Omental fat pad (tissue), 4 donors: ENCODE data around the gene ASB7. TPM values are rescaled to one million over a fixed set of nuclear protein-coding genes. Genes with fewer than 3 reads are reported as not detected.

ENCODE experiments used
- ATAC-seq: fragments of 150-250 bp; one replicate; pipeline ENCODE4 v1.9.1; 2016; ENCODE audit warnings: mild to moderate bottlenecking, moderate library complexity; ENCODE audit not compliant: low FRiP score
- DNase-seq: peaks from one replicate; pipeline ENCODE4 v3.0.0-alpha.2; 2019; ENCODE audit warnings: low spot score
- total RNA-seq, 4 donors: library from RNA; depleted of rRNA; stranded (reverse); fragments of >200 nt; gene quantifications; one replicate each; pipeline ENCODE4 v1.1.0, GENCODE V29; 2016
- TF ChIP-seq, protein P1 (sequence below), 3 donors: fragments of 450-650 bp; IDR thresholded peaks; one replicate each; pipeline ENCODE4 v1.5.1; 2016 to 2017; ENCODE audit warnings: antibody characterized with exemption in 3 of 3, mild to moderate bottlenecking in 3 of 3, moderate library complexity in 2 of 3

Gene ASB7
- total RNA-seq, 4 donors from 2014 or later: 9.8 to 13.6 (median 11.1) TPM

- DNase-seq: no peak
- ATAC-seq: peak; percentile 39
- TF ChIP-seq, protein P1, sequence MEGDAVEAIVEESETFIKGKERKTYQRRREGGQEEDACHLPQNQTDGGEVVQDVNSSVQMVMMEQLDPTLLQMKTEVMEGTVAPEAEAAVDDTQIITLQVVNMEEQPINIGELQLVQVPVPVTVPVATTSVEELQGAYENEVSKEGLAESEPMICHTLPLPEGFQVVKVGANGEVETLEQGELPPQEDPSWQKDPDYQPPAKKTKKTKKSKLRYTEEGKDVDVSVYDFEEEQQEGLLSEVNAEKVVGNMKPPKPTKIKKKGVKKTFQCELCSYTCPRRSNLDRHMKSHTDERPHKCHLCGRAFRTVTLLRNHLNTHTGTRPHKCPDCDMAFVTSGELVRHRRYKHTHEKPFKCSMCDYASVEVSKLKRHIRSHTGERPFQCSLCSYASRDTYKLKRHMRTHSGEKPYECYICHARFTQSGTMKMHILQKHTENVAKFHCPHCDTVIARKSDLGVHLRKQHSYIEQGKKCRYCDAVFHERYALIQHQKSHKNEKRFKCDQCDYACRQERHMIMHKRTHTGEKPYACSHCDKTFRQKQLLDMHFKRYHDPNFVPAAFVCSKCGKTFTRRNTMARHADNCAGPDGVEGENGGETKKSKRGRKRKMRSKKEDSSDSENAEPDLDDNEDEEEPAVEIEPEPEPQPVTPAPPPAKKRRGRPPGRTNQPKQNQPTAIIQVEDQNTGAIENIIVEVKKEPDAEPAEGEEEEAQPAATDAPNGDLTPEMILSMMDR (IDR thresholded peaks at IDR 0.05): no peak
Observed at GRCh38 chr15:100595964-100596363, 6.4 kb upstream of the ASB7 start.

- TF ChIP-seq, protein P1 (IDR thresholded peaks at IDR 0.05): no peak
- ATAC-seq (peak; percentile 82), DNase-seq (peak; percentile 31)
Observed at GRCh38 chr15:100596792-100597191, 5.6 kb upstream of the ASB7 start.

DNA sequence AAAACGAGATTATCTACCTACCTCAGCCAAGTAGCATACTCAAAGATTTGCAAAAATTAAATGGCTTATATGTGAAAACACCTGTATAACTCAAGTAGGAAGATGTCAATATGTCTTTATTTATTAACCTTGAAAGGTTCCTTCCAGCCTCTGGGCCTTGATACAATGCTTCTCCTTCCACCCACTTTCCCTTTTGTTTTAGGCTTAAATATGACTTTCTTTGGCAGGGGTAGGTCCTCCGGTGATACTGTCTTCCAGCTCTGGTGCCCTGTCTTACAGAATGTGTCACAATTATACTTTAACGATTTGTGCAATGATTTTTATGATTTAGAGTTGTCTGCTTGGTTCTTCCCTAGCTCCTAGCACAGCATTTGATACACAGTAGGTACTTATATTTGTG lies 4.5 kb upstream of the ASB7 start:
- no peak for DNase-seq
- ATAC-seq: no peak
- TF ChIP-seq, protein P1 (IDR thresholded peaks at IDR 0.05): no peak

DNA sequence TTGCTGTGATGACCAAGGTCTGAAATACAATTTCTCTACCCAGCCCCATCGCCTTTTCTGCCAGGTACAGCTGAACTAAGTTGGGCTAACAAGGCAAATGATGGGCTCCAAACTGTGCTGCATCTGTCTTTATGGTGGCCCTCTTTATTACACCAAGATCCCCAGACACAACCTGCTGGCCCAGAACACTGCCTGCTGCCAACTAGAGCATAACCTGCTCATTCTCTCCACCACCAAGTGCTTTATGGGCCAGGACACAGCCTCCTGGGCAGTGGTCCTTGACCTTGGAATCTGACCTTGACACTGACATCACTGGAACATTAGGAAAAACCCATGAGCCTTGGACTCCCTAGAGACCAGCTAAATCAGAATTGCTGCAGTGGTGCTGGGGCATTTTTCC lies 3.7 kb upstream of the ASB7 start:
- DNase-seq (no peak), ATAC-seq (no peak)
- TF ChIP-seq, protein P1 (IDR thresholded peaks at IDR 0.05): no peak

- DNase-seq (no peak), ATAC-seq (no peak)
- TF ChIP-seq, protein P1 (IDR thresholded peaks at IDR 0.05): no peak
Observed at GRCh38 chr15:100601163-100601562, 1.2 kb upstream of the ASB7 start.

- DNase-seq (peak; percentile 24), ATAC-seq (peak; percentile 12)
- TF ChIP-seq, protein P1 (IDR thresholded peaks at IDR 0.05): no peak
Observed at GRCh38 chr15:100601617-100602063, 749 bp upstream of the ASB7 start.

- ATAC-seq (no peak), DNase-seq (no peak)
- TF ChIP-seq, protein P1 (IDR thresholded peaks at IDR 0.05): no peak
Observed at GRCh38 chr15:100602823-100603393, 519 bp downstream of the ASB7 start.
